ENCODE results near the gene HOPX. TPM values are rescaled to one million over a fixed set of nuclear protein-coding genes. Genes with fewer than 3 reads are reported as not detected.

The HOPX gene
- total and polyA plus RNA-seq, 8 donors, result 1.2 to 79.1 (median 48.2) TPM; not detected in 1

DNA sequence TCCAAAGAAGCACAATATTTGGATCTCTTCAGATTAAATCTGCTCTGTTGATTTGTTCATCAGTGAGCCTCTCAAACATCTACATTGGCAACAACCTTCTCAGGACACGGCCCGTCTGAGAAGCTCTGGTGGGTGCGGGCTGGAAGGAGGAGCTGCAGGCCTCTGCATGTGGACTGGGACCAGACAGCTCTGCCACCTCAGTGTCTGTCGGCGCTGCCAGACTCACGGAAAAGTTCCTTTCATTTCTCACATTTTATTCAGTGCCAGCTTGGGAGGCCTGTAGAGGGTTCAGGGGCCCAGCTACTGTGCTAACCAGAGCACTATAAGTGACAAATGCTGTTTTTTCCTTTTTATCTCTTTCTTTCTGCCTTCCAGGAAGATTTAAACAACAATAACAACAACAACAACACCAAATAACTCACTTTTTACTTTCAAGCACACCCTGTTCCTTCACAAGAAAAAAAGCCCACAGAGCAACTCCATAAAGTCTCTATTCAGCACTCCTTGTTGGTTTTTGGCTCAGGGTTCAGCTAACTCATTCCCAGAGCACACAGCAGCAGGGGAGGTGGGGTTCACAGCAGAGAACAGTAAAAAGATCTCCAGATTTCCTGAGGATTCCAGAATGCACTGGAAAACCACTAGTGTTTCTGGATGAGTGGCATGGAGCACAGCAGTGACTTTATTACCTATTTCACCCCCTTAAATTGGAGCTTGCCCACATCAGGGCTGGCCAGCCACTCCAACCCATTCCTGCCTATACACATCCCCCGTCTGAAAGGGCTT, 23.2 kb upstream of the HOPX start:
- no peak overlapping the region for H3K4me3 ChIP-seq
- H3K27ac ChIP-seq, result no peak overlapping the region
- no peak for TF ChIP-seq EP300 (IDR thresholded peaks at IDR 0.05)
- no peak for TF ChIP-seq POLR2AphosphoS5 (IDR thresholded peaks at IDR 0.05)
- TF ChIP-seq, protein P1, sequence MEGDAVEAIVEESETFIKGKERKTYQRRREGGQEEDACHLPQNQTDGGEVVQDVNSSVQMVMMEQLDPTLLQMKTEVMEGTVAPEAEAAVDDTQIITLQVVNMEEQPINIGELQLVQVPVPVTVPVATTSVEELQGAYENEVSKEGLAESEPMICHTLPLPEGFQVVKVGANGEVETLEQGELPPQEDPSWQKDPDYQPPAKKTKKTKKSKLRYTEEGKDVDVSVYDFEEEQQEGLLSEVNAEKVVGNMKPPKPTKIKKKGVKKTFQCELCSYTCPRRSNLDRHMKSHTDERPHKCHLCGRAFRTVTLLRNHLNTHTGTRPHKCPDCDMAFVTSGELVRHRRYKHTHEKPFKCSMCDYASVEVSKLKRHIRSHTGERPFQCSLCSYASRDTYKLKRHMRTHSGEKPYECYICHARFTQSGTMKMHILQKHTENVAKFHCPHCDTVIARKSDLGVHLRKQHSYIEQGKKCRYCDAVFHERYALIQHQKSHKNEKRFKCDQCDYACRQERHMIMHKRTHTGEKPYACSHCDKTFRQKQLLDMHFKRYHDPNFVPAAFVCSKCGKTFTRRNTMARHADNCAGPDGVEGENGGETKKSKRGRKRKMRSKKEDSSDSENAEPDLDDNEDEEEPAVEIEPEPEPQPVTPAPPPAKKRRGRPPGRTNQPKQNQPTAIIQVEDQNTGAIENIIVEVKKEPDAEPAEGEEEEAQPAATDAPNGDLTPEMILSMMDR (IDR thresholded peaks at IDR 0.05), result no peak
- TF ChIP-seq POLR2A (IDR thresholded peaks at IDR 0.05), result no peak
- WGBS, 5 donors, result 72 to 91% (median 84%) methylated on average over 7 of the region's 7 CpGs
- H3K36me3 ChIP-seq, result no peaks in the 10 kb centered on the region
- DNase-seq, result no peak
- no peaks in the 10 kb centered on the region for H3K27me3 ChIP-seq
- H3K4me1 ChIP-seq, result no peaks in the 10 kb centered on the region
- H3K9me3 ChIP-seq, result no peaks in the 10 kb centered on the region
- intact Hi-C loops (cut with DNase I; ENCODE audit: low total_unique reads), result no loop called here

DNA sequence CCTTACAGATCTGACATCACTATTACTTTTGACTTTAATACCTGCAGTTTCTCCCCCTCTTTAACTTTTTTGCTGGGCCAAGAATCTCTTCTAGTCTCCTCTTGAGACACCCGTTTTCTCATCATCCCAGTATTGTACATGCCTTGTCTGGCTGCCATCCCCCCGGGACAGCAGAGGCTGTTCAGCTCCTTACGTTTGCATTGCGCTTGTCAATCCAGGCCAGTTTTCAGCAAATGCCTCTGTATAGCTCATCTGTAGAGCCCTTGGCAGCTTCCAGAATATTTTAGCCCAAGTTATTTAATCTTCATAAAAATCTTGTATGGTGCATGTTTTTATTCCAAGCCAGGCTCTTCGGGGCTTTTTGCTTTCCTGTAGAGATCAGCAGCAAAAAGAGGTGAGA, 22.3 kb upstream of the HOPX start:
- H3K27me3 ChIP-seq, result no peaks in the 10 kb centered on the region
- intact Hi-C loops (cut with DNase I; ENCODE audit: low total_unique reads), result no loop called here
- H3K27ac ChIP-seq, result no peak overlapping the region
- H3K36me3 ChIP-seq, result no peaks in the 10 kb centered on the region
- H3K9me3 ChIP-seq, result no peaks in the 10 kb centered on the region
- TF ChIP-seq, protein P1 (IDR thresholded peaks at IDR 0.05), result no peak
- no peak for TF ChIP-seq POLR2AphosphoS5 (IDR thresholded peaks at IDR 0.05)
- TF ChIP-seq EP300 (IDR thresholded peaks at IDR 0.05), result no peak
- TF ChIP-seq POLR2A (IDR thresholded peaks at IDR 0.05), result no peak
- no peak overlapping the region for H3K4me3 ChIP-seq
- no peak for DNase-seq
- WGBS, 5 donors, result 71 to 77% (median 75%) methylated on average over 5 of the region's 5 CpGs
- H3K4me1 ChIP-seq, result no peaks in the 10 kb centered on the region

DNA sequence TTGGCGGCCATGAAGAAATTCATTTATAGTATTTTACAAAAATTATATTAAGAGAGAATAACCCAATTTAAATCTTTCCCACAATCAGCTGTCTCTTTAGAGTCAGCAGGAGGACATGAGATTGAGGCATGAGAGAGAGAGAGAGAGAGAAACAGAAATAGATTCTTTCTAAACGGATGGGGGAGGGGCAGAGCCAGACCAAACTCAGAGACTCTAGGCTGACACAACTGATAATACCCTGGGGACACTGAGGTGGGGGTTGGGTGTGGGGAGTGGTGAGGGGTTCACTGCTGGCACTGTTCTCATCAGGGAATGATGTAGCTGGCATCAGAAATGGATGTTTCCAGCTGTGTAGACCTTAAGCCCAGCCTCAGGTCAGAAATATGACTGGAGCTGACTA, 20.5 kb upstream of the HOPX start:
- Histone ChIP-seq H3K9me3 (no peaks in the 10 kb centered on the region), H3K36me3 (no peaks in the 10 kb centered on the region), H3K4me1 (no peaks in the 10 kb centered on the region), H3K27ac (no peak overlapping the region), H3K27me3 (no peaks in the 10 kb centered on the region), H3K4me3 (no peak overlapping the region)
- WGBS, 5 donors, result 63 to 70% (median 68%) methylated on average over 2 of the region's 2 CpGs
- intact Hi-C loops (cut with DNase I; ENCODE audit: low total_unique reads), result no loop called here
- TF ChIP-seq POLR2AphosphoS5 (IDR thresholded peaks at IDR 0.05), result no peak
- TF ChIP-seq, protein P1 (IDR thresholded peaks at IDR 0.05), result no peak
- no peak for TF ChIP-seq POLR2A (IDR thresholded peaks at IDR 0.05)
- no peak for TF ChIP-seq EP300 (IDR thresholded peaks at IDR 0.05)
- no peak for DNase-seq

DNA sequence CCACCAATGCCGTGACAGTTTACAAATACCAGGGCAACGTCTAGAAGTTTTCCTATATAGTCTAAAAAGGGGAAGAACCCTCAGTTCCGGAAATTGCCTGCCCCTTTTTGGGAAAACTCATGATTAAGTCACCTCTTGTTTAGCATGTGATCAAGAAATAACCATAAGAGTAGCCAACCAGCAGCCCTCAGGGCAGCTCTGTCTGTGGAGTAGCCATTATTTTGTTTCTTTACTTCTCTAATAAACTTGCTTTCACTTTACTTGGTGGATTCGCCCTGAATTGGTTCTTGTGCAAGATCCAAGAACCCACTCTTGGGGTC, 20.0 kb upstream of the HOPX start:
- Histone ChIP-seq H3K4me1 (no peaks in the 10 kb centered on the region), H3K27me3 (no peaks in the 10 kb centered on the region), H3K4me3 (no peak overlapping the region), H3K27ac (no peak overlapping the region), H3K36me3 (no peaks in the 10 kb centered on the region), H3K9me3 (no peaks in the 10 kb centered on the region)
- 78 to 82% (median 80%) methylated on average over 4 of the region's 4 CpGs for WGBS, 5 donors
- no peak for DNase-seq
- no peak for TF ChIP-seq POLR2AphosphoS5 (IDR thresholded peaks at IDR 0.05)
- TF ChIP-seq POLR2A (IDR thresholded peaks at IDR 0.05), result no peak
- no peak for TF ChIP-seq EP300 (IDR thresholded peaks at IDR 0.05)
- TF ChIP-seq, protein P1 (IDR thresholded peaks at IDR 0.05), result no peak
- intact Hi-C loops (cut with DNase I; ENCODE audit: low total_unique reads), result no loop called here

All from stomach (tissue), 9 donors.